Fibroblast of villous mesenchyme (primary cell): ENCODE data around the gene SPAG7. TPM values are rescaled to one million over a fixed set of nuclear protein-coding genes. Genes with fewer than 3 reads are reported as not detected.

Experiments used
- DNase-seq: peaks from one replicate; pipeline ENCODE4 v3.0.0-alpha.2; 2010; ENCODE audit warnings: low read depth
- H3K4me3 ChIP-seq: 2 replicates; pipeline ENCODE4 v1.5.1; 2011; ENCODE audit warnings: low read depth, mild to moderate bottlenecking, low read length
- total RNA-seq: library from RNA; depleted of rRNA; stranded (reverse); fragments of >200 nt; gene quantifications from 2 replicates; pipeline ENCODE4 v1.2.3, GENCODE V29; 2012
- TF ChIP-seq, protein P1 (sequence below): IDR thresholded peaks from 2 replicates; pipeline ENCODE4 v1.5.1; 2012; ENCODE audit warnings: low read depth, mild to moderate bottlenecking, low read length; ENCODE audit not compliant: insufficient read depth

SPAG7 gene
- total RNA-seq, 1 donor: 34.5 TPM

DNA sequence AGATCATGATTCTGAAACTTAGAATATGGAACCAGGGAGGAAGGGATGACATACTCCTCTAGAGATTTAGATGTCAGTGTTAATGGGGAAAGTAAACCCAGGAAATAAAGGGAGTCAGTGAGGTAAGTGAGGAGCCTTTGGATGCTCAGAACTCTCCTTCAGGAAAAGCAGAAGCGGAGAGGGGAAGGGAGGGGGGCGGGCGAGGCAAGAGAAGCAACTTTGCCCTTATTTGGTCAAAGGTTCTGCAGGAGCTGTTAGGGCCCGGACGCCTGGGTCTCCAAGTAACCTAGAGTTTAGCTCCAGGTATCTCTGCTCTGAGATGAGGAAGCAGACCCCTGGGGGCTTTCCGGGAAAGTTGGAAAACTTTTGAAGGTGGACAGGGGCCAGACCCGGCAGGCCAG lies 20.6 kb downstream of the SPAG7 start:
- H3K4me3 ChIP-seq: peak overlapping the region; percentile 98
- no peak for DNase-seq
- TF ChIP-seq, protein P1, sequence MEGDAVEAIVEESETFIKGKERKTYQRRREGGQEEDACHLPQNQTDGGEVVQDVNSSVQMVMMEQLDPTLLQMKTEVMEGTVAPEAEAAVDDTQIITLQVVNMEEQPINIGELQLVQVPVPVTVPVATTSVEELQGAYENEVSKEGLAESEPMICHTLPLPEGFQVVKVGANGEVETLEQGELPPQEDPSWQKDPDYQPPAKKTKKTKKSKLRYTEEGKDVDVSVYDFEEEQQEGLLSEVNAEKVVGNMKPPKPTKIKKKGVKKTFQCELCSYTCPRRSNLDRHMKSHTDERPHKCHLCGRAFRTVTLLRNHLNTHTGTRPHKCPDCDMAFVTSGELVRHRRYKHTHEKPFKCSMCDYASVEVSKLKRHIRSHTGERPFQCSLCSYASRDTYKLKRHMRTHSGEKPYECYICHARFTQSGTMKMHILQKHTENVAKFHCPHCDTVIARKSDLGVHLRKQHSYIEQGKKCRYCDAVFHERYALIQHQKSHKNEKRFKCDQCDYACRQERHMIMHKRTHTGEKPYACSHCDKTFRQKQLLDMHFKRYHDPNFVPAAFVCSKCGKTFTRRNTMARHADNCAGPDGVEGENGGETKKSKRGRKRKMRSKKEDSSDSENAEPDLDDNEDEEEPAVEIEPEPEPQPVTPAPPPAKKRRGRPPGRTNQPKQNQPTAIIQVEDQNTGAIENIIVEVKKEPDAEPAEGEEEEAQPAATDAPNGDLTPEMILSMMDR: no peak

DNA sequence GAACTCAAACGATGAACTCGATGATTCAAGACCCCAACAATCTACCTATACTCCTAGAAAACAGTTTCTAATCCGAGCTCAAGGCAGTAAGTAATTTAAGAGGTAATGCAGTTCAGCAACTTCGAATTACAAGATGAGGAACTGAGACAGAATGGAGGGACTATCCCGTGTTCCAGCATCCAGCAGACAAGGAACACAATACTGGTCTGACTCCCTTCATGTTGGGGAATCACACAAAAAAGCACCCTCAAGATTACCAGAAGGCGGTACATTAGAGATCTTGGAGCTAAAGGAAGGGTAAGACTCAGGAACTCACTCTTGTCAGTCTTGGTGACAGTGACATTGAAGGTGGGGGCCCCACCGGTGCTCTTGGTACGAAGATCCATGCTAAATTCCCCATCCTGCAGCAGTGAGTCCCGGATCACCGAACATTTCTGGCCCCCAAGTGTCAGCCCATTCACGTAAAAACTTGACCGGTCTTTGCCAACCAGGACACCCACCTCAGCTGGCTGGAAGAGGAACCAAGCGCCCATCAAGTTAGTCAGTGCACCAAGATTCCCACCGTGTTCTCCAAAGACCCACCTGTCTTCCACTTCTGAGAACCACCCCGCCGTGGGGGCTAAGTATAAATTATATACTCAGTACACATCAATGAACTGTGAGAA lies 21.2 kb downstream of the SPAG7 start:
- H3K4me3 ChIP-seq: peak overlapping the region; percentile 98
- TF ChIP-seq, protein P1: no peak
- no peak for DNase-seq

DNA sequence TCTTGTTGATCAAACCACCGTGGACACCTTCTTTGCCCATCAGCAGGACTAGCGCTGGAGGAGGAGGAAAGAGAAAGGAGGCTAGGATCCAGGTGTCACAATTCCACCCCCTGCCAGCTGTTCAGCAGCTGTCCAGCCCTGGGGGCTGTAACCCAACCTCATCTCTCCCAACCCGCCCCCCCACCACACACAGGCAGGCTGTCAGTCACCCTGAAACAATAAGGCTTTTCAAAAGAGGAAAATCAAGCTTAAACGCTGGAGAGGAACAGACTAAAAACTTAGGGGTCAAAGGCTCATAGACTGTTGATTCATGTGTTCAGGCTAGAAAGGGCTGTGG lies 21.7 kb downstream of the SPAG7 start:
- TF ChIP-seq, protein P1: no peak
- no peak for DNase-seq
- H3K4me3 ChIP-seq: peak overlapping the region; percentile 98

DNA sequence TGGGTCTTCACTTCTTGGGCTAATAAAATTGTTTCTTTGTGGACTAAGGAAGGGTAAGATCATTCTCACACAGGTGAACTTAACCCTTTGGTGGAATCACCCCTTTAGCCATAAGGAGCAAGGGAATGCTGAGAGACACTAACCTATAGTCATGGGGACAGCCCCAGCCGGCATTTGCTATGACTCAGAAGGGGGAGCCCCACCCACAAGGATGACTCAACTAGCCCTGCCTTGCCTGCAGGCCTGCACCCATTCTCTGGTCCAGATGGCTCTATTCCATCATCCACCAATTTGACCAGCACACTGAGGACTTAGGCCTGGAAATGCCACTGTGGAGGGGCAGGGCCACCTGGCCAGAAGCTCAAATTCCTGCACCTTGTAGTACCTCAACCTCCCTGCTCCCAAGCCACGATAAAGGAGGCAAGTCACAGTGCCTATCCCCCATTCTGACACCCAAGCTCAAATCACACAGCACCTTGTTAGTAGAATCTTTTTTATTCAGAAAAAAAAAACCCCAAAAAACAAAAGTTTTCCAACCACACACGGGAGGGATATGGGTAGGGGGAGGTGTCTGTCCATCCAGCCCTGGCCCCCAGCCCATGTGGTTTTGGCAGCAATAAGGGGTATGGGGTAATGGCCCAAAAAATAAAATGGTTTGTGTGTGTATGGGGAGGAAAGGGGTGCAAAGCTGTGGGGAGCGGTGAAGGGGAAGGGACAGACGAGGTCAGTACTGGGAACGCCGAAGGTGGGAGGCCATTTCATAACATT lies 22.3 kb downstream of the SPAG7 start:
- peak; percentile 89 for DNase-seq
- TF ChIP-seq, protein P1: no peak
- H3K4me3 ChIP-seq: peak overlapping the region; percentile 98

DNA sequence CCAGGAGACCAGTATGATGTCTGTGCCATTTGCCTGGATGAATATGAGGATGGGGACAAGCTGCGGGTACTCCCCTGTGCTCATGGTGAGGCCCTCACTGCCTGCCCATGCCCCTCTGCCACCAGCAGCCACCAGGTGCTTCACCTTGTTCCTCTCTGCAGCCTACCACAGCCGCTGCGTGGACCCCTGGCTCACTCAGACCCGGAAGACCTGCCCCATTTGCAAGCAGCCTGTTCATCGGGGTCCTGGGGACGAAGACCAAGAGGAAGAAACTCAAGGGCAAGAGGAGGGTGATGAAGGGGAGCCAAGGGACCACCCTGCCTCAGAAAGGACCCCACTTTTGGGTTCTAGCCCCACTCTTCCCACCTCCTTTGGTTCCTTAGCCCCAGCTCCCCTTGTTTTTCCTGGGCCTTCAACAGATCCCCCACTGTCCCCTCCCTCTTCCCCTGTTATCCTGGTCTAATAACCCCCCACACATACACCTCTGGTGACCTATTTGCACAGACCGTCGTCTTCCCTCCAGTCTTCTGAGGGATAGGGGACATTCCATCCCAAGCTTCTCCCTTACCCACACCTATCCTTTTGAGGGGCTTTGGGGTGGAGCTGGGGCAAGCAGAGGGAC lies 23.0 kb downstream of the SPAG7 start:
- no peak for DNase-seq
- peak overlapping the region; percentile 27 for H3K4me3 ChIP-seq
- TF ChIP-seq, protein P1: no peak

DNA sequence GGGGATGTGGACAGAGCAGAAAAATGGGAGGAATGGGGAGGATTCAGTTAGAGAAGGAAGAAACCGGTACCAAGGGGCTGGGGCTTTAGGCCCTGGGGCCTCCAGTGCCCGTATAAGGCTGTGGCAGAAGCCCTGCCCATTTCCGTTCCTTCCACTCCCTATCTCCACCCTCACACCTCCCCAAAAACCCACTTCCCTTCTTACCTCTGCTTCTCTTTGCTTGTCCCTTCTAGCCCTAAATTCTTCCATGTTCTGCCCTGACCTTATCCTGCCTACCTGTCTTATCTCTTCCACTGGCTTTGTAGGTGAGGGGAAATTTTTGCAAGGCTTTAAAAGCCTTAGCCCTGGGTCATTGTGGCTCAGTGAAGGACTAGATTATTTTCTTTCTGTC lies 23.5 kb downstream of the SPAG7 start:
- H3K4me3 ChIP-seq: no peak overlapping the region
- DNase-seq: no peak
- TF ChIP-seq, protein P1: no peak
